NCI-H526 (cell line): Measurements from ENCODE around the gene ARL14.
A peak's percentile ranks its signal among the peaks of the same experiment; 100 is the strongest.
"Not testable (repeated sequence)": the region's sequence is repeated elsewhere in the genome, so short reads cannot be mapped to it uniquely, and the experiment has no call there.

ENCODE experiments used
- DNase-seq, 2 experiments: peaks; one replicate each; lab custom pipeline; 2025; lab: John Stamatoyannopoulos, UW

ARL14 gene

DNA sequence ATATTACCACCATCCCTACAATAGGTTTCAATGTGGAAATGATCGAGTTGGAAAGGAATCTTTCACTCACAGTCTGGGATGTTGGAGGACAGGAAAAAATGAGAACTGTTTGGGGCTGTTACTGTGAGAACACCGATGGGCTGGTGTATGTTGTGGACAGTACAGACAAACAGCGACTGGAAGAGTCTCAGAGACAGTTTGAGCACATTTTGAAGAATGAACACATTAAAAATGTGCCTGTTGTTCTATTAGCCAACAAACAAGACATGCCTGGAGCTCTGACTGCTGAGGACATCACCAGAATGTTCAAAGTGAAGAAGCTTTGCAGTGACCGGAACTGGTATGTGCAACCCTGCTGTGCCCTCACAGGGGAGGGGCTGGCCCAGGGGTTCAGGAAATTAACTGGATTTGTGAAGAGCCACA lies 510 bp downstream of the ARL14 start:
- no peak for DNase-seq

DNA sequence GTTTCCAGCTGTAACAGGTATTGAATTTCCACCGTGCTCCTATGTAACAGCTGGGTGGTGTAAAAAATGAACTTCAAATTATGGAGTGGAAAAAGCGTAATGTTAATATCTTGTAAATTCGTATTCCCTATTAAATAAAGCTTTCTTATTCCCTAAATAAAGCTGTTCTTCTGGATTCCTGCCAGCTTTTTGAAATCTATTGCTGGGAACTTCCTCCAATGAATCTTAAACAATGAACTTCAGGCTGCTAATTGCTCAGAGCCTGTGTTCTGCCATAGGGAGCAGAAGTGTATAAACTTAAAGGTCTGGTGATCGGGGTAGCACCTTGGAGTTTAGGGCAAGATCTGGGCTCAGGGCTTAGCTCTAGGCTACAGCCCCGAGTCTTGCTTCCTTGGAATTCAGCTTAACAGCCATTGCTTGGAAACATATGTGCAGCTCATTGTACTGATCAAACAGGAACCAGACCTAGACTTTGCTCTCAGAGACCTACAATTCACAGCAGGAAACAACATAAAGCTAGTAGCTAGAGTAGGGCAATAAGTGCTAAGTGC lies 1.4 kb downstream of the ARL14 start:
- DNase-seq: peak in 1 of 2 experiments; percentile 12

DNA sequence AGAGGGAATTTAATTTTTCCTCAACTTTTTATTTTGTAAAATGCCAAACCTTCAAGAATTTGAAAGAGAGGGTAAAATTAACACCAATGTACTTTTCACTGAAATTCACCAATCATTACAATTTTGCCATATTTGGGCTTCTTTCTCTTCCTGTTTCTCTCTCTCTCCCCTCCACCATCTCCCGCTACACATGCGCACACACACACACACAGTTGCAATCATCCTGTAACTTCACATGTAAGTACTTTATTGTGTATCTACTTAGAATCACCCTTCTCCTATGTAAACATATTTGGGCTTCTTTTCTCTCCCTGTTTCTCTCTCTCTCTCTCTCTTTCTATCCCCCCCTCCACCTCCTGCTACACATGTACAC lies 7.4 kb downstream of the ARL14 start:
- DNase-seq: no peak

DNA sequence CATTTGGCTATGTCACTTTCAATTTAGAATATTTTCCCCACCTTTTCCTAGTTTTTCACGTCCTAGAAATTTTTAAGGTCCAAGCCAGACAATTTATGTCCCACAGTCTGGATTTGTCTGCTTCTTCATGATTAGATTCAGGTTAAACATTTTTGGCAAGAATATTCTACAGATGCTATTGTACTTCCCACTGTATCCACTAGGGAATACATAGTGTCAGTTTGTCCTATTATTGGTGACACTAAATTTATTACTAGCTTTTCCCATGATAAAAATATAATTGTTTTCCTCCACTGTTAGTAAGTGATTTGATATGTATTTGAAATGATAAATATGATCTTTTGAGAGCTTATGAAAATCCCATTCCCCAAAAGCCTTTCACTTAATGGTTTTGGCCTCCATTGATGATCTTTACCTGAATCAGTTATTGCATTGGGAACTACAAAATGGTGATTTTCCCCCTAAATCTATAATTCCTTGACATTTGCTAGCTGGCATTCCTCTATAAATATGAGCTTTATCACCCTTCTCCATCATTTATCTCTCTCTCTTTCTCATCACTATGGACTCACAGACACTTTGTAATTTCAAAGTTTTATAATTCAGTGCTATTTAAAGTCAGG lies 8.3 kb downstream of the ARL14 start:
- no peak for DNase-seq

DNA sequence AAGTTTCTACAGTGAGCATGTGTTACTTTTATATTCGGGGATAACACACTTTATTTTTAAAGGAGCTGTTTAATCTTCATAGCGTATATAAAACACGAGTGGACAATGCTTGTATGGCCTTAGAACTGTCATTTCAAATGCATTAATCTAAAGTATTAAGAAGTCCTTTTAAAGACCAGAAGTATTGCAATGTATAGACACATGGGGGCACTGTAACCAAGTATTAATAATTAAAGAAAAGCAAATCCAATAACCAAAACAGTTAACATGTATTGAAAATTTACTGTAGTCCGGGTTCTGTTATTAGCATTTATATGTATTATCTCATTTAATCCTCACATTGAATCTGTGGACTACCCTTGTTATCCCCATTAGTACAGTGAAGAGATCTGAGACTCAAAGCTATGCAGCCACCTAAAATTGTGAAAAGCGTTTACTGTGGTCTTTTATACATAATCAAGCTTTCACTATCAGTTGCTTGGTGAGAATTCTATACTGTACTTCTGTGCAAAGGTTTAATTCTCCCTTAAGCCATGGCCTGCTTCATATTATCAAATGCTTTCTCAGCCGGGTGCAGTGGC lies 10.1 kb downstream of the ARL14 start:
- peak in 1 of 2 experiments; percentile 45 for DNase-seq

DNA sequence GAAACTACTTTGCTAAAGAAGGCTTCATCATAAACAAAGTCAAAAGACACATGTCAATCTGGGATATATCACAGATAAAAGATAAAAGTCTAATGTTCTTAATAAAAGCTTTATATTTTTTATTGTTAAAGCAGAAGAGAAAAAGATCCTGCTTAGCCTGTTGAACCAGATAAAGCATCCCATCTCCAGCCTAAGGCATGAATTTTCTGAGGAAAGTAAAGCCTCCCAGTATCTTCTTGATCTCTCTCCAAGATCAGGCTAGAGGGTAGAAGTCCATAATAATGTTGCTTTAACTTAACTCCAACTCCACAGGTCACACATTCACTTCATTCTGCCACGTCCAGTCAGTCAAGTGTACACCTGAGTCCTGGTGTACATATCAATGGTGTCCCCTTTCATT lies 14.2 kb downstream of the ARL14 start:
- no peak for DNase-seq

DNA sequence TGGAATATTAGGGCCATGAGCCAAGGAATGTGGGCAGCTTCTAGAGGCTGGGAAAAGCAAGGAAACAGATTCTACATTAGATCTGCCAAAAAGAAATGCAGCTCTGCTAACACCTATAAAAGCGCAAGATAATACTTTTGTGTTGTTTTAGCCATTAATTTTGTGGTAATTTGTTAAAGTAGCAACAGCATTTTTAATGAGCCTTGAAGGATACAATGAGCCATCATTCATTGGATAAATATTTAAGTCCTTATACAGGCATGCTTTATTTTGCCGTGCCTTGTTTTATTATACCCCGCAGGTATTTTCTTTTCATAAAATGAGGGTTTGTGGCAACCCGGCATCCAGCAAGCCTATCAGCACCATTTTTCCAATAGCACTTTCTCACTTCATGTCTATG lies 15.0 kb downstream of the ARL14 start:
- DNase-seq: no peak

DNA sequence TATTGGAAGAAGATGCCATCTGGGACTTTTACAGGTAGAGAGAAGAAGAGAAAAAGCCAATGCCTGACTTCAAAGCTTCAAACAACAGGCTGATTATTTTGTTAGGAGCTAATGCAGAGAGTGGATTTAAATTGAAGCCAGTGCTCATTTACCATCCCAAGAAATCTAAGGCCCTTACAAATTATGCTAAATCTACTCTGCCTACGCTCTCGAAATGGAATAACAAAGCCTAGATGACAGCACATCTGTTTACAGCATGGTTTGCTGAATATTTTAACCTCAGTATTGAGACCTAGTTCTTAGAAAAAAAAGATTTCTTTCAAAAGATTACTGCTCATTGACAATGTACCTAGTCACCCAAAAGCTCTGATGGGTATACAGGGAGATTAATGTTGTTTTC lies 16.2 kb downstream of the ARL14 start:
- no peak for DNase-seq

DNA sequence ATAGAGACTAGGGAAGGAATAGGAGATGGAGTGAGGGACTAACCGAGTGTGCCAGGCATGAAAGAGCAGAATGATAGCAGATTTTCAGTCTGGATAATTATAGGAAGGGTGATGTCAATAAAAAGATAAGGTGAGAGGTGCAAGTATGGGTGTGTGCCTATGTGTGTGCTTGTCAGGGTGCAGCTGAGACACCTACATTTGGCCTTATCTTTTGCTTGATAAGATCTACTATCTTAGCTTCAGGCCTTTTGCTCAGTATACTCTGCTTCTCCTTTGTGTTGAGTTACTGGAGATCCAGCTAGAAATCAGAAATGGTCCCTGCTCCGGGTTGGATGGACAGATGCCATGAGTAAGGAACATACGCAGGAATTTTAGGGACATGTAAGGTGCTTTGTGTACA lies 17.4 kb downstream of the ARL14 start:
- no peak for DNase-seq

DNA sequence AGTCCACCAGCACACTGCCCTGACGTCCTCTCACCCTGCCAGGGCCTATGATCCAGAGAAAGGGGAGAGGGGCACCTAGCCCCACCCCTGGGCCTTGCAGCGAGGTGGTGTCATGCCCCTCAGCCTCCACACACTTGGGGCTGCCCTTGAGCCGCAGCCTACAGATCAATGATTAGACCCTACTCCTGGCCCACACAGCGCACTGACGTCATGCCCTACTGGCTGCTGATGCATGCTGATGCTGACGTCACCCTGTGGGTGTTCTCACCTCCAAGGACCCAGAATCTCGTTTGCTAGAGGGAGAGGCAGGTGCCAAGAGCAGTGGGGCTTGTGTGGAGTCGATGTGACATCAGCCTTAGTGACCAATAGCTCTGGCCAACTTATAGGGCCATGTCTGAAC lies 18.0 kb downstream of the ARL14 start:
- DNase-seq: no peak

DNA sequence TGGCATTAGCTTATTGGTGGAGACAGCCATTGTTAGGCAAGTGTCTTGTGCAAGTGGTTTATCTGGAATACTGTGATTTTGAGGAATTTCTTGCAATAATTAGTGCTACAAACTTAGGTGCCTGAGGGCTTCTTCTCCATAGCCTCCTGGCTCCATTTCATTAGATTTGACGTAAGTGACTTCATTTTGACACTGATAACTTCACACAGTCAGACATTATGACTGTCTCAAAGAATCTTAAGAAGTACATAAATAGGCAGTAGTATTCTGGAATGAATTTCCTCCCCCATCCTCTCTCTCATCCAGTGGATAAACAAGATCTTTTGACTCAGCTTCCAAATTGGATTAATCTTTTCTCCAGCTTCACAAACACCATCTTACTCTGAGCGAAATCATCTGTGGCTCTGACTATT lies 19.0 kb downstream of the ARL14 start:
- no peak for DNase-seq

DNA sequence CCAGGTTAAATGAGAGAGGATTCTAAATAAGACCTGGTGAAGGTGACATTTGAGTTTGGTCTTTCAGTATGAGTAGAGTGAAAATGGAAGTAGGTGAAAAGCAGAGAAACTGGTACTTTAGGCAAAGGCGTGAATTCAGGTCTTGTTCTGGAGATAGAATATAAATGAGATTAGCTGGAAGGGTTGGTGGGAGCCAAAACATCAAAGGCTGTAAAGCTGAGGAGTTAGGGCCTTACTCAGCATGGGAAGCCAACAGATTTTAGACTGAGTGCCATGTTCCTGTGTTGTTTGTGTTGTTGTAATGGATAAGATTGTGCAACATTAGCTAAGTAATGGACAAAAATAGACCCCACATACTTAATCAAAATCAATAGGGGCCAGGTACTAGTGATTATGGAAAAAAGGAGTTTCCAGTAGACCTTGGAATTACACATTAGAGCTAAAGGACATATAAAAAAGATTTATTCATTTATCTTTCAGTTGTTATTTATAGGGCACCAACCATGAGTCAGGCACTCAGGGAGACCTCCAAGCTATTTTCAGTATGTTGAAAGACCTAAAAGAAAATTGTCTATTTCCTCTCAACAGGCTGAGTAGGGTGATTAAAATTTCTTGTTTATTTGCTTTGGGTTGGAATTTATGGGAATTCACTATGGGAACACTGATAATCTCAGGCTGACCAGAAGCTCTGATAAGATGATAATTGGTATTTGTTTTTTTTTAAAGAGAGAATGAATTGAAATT lies 20.8 kb downstream of the ARL14 start:
- no peak for DNase-seq

DNA sequence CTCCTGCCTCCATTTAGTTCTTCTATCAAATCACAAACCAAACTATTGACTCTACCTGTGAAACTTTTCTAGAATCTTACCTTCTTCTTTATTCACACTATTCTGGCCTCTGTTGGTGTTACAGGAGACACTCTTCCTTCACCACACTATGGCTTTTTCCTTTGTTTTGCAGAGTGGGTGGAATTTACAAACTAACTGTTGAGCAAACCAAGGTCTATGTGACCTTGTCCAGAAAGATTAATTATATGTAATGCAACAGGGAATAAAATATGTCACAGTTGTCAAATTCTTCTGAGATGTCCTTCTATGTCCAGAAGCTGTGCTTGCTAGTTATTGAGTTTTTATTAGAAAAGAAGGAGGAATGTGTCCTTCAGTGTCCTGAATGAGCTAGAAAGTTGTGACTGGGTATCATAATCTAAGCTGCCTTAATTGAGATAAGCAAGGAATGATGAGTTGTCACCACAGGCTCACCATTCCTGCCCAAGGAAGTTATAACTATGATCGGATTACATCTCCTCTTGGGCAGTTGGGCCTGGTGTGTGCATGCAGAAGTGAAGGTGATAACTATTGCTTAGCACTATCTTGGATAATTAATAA lies 21.7 kb downstream of the ARL14 start:
- no peak for DNase-seq

DNA sequence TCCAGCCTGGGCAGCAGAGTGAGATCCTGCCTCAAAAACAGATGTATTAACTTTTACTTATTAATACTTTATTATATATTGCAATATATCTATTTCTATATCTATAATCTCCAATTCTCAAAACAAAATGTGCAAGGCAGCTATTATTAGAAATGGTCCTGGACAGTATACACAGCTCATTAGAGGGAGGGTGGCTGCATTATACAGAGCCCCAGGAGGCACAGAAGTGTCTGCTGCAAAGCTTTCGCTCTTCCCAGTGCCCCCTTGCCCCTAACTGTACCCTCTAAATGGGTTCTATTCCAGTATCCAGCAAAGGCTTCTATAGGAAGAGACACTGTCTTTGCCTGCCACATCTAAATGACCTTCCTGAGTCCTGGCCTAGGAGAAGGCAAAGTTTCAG lies 24.5 kb downstream of the ARL14 start:
- DNase-seq: no peak

DNA sequence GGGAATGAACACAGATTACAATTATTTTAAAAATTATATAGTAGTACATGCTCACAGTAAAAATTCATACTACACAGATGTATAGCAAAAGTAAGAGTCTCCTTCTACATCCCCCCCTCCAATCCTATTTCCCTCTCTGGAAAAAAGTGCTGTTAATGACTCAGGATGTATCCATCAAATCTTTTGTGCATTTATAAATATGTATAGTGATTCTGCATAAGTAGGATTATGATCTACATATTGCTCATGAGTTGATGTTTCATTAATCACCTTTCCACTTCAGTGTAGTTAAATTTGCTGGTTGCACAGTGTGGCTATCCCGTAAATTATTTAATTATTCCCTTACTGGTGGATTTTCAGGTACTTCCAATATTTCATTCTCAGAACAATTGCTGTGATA lies 25.3 kb downstream of the ARL14 start:
- no peak for DNase-seq

DNA sequence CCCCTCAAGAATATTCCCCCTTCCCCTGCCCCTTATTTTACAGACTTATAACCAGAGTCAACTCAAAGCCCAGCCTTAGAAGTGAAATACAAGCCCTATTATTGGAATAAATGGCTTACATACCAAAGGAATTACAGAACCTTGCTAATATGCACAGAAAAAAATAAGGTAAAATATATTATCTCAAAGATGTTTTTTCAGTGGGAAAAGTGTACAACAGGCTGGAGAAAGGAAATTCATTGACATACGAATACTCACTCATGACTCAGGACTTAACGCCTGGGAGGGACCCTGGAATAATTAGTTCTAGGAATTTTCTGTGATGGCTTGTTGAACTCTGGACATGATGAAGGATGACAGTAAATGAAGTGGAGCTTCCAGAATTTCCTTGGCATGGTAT lies 27.0 kb downstream of the ARL14 start:
- no peak for DNase-seq

DNA sequence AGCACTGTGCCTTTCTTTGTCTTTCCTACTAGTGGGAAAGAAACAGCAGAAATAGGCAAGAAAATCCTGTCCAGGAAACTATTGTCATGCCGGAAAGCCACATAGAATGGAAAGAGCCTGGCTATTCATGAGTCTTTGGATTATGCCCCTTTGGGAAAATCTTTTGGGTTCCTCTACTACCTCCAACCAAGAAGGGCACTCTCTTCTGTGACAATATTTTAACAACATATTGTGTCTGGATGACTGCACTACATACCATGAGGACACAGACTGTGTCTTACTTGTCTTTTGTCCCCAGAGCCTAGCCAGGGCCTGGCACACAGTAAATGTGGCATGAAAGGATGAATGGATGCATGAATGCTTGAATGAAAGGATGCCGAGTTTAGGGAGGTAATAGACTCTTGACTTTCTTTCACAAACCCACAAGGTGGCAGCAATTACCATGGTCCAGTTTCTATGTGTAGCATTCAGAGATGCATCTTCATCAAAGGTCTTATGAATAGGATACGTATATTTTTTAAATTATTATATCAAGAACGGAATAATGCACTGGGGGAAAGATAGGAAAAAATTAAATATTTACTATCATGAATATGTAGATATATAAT lies 30.3 kb downstream of the ARL14 start:
- DNase-seq: peak; percentile 24 to 77

DNA sequence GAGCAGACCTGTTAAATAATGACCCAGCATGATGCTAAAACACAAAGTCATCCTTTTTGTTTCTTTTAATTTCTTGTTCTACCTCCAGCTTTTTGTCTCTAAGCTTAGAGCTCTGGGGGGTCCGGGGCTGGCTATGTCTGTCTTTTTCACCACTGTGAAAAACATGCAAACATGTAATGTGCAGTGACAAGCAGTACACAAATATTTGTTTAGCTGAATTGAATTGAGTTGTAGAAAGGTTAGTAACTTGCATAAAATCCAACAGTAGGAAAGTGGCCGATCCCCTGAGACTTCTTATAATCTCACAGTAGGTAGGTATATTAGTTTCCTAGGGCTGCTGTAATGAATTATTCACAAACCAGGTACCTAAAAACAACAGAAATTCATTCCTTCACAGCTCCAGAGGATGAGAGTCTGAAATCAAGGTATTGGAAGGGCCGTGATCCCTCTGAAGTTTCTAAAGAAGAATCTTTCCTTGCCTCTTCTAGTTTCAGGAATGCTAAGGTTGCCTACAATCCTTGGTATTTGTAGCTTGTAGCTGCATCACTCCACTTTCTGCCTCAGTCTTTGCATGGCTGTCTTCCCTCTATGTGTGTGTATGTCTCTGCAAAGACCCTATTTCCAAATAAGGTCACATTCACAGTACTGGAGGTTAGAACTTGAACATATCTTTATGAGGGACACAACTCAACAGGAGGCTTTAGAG lies 32.7 kb downstream of the ARL14 start:
- no peak for DNase-seq

DNA sequence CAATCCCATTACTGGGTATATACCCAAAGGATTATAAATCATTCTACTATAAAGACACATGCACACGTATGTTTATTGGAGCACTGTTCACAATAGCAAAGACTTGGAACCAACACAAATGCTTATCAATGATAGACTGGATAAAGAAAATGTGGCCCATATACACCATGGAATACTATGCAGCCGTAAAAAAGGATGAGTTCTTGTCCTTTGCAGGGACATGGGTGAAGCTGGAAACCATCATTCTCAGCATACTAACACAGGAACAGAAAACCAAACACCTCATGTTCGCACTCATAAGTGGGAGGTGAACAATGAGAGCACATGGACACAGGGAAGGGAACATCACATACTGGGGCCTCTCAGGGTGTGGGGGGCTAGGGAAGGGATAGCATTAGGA lies 36.2 kb downstream of the ARL14 start:
- not testable (repeated sequence) for DNase-seq

DNA sequence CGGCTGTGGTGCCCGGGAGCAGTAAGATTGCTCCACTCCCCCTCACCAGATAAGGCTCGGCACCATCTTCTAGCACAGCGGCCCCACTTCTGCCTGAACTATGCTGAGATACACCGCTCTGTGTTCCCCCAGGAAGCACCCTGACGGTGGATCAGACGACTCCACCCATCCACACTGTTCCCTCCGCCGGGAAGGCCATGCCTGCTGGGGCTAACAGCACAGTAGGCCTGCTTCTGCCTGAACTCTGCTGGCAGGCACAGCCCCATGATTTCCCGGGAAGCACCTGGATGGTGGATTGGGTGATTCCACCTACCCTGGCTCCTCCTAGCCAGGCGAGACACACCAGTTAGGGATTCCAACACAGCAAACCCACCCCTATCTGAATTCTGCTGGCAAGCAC lies 42.8 kb downstream of the ARL14 start:
- no peak for DNase-seq

DNA sequence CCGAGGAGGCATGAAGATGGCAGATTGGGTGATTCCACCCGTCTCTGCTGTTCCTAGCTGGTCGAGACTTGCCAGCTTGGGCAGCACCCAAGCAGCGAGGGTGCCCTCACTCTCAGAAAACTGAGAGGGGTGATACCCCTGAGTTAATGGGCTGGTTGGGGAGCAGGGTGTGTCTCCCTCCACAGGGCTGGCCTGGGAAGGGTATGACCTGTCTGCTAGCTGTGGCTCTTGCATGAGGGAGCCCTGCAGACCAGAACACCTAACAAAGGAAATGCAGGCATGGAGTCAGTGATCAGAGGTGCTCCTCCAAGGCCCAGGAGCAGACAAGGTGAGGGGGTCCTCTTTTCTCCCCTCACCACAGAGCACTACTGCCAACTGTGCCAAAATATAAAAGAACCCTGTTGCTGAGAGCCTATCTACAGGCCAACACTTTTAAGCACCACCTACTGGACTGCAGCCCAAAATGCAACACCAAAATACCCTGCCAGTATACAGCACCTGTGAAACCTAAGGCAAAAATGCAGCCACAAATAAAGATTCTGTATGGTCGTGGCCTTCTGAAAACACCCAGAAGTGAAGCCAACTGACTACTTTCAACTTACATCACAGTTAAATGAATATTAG lies 43.3 kb downstream of the ARL14 start:
- DNase-seq: peak in 1 of 2 experiments; percentile 11
